DMS79 (cell line): ENCODE results near the gene FMNL2.
A peak's percentile ranks its signal among the peaks of the same experiment; 100 is the strongest.

Experiments
- DNase-seq: peaks from one replicate; lab custom pipeline; 2025; lab: John Stamatoyannopoulos, UW

Gene FMNL2

DNA sequence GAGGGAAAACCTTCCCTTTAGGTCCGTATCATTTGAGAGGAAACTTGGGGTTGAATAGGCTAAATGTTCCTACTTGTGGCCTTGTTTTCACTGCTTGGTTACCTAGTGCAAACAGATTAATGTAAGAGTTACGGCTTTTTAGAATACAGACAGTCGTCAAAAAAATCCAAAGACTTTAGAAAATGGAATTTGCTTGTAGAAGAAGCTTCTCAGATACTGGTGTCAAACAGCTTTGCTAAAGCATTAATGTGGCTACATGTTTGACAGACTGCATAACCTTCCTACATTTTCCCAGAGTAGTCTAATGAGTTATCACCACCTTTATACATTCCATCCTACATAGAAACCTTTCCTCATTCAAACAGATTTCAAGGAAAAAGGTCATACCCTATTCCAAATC is 114.6 kb downstream of the FMNL2 start:
- DNase-seq: peak; percentile 33

DNA sequence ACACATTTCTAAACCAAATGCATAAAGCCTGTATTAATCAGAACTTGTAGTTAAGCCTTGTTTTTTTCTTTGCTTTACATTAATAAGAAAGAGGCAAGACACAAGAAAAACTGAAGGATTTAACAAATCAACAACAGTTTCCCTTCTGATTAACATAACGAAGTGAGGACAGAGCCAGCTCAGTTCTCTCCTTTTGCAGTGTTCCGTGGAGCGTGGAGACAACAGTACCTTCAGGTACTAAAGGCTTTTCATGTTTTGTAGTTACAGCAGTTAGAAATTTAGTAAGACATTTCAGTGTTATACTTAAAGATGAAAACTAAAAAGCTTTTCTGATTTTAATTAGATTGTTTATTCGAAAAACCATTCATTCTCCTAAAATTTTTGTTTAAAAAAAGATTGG is 115.2 kb downstream of the FMNL2 start:
- no peak for DNase-seq

DNA sequence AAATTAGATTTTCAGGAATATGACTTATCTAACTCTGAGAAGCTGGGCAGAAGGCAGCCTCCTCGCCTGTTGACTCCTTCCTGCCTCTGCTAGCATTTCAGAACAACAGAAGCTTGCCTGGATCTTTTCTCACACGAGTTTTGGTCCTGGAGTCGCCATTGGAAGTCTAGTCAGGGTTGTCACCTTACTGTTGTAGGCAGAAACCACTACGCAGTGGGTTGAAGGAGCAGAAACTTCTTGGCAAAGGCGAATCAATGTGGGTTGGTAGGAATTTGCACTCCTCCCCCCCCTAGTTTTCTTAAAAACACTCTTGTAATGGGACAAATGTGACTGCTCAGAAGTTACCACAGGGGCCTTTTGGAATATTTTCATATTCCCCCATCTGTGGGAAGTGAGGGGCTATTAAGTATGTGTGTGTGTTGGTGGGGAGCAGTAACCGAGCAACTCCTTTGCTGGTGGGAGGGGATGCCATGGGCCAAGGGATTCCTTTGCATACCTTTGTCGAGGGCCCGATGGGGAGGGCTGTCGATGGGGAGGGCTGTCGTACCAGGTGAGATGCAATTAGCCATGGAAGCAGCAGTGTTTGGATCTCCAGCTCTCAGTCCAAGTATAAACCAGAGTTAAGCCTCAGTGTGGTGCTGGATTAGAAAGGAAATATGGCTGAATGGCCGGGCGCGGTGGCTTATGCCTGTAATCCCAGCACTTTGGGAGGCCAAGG is 117.4 kb downstream of the FMNL2 start:
- DNase-seq: no peak

DNA sequence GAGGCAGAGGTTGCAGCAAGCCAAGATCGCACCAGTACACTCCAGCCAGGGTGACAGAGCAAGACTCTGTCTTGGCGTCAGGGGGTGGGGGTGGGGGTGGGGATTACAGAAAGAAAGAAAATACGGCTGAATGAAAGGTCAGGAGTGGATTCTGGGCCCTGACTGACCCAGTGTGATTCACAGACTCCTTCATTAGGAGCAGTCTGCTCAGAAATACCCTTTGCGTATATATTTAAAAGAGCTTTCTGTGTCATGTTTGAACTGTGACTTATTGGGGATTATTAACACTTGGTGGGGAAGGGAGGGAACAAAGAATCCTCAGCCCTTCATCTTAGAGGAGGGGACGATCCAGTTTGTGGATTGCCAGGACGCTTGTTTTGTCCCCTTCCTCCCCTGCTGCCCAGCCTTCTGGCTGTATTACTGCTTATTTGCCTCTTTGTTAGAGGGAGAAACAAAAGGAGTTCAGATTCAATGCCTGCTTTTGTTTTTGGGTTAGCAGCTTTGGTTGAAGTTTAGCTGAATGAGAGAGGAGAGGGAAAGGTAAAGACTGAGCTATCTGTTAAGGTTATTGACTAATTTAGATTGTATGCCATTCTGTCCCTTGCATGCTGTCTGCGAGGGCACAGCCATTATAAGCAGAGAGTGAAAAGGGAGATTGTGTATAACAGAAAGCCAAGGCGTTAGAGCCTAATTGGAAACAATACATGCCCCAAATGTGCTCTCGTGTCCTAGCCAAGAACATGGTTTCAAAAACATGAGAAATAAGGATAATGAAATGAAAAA is 118.3 kb downstream of the FMNL2 start:
- DNase-seq: no peak

DNA sequence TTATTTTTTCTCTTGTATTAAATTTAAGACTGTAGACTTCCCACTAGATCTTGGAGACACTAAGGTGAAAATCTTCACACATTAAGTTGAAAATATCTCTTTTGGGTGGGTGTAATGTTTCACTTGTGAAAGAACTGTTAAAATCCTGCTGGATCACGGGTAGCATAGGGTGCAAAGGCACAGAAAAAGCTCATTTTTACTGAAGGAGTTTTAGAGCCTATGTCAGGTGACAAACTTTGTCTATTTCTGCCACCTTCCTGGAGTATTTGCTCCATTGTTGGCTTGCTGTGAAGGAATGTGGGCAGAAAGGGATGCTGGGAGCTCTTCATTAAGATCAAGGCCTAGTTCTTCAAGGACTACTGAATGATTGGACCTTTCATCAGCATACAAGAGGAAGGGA is 119.4 kb downstream of the FMNL2 start:
- no peak for DNase-seq

DNA sequence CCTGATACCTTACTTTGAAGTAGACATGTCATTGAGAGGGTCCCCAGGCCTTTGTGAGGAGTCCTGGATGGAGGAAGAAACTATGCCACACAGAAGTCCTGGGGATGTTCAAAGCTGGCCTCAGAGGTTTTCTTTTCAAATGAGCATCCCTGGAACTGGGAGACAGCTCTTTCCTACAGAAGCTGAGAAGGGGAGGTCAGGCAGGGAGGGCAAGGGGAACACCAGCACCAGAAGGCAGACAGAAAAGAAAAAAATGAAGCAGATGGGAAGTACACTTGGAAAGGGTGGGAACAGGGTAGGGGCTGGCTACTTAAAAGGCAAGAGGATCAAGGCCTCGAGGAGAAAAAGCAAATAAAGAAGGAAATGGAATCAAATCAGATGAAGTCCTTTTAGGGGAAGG is 120.0 kb downstream of the FMNL2 start:
- DNase-seq: no peak

DNA sequence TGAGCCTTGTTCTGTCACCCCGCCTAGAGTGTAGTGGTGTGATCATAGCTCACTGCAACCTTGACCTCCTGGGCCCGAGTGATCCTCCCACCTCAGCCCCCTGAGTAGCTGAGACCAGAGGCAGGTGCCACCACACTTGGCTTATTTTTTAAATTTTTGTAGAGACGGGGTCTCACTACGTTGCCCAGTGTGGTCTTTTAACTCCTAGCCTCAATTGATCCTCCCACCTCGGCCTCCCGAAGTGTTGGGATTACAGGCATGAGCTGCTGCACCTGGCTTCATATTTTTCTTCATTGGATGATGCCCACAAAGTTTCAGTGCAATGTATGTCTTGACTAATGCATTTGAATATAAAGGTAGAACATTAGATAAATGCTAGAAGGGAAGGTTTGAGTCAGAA is 120.8 kb downstream of the FMNL2 start:
- no peak for DNase-seq

DNA sequence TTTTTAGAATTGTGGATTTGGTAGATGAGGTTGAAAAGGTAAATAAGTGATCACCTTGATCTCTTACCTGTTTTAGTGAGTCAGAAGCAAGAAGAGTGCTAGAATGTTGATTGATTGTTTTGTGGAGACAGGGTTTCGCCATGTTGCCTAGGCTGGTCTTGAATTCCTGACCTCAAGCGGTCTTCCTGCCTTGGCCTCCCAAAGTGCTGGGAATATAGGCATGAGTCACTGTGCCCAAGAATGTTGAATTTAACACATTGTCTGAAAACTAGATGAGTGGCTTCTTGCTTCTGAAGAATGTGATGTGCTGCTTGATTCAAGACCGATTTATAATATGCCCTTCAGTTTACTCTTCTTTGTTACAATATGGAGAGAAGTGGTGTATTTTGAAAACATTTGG is 121.3 kb downstream of the FMNL2 start:
- no peak for DNase-seq

DNA sequence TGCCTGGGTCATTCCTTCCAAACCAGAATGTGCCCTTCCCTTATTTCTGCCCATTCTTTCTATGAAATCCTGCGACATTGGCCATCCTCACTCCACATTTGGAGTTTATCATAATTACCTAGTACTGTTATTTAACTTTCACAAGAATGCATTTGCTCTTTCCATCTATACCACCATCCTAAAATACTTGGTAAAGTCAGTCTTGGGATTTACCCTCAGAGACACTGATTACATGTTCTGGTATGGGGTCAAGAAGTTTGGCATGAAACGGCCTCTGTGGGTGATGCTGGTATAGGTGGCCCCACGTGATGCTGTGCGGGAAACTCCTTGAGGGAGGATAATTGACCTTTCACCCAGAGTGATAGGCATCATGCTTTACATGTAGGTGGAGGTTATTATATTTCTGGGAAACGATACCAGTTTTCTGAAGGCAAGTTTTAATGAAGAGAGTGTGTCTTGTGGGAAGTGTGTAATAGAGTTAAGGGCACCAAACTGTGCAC is 123.5 kb downstream of the FMNL2 start:
- no peak for DNase-seq

DNA sequence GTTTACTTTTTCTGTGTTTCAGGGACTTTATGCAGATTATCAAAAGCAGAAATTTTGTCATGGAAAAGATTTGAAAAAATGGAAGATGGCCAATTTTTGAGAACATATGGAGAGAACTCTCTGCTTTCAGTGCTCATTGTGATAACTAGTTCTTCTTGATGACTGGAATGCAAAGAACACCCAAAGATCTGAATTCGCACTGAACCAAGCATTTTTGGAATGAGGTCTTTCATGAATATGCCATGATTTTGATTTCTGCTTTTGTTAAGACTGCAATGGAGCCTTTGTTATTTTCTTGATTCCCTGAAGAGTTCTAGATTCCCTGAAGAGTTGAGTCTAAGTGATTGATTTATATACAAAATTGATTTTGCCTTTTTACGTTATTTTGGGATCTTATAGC is 124.1 kb downstream of the FMNL2 start:
- DNase-seq: no peak

DNA sequence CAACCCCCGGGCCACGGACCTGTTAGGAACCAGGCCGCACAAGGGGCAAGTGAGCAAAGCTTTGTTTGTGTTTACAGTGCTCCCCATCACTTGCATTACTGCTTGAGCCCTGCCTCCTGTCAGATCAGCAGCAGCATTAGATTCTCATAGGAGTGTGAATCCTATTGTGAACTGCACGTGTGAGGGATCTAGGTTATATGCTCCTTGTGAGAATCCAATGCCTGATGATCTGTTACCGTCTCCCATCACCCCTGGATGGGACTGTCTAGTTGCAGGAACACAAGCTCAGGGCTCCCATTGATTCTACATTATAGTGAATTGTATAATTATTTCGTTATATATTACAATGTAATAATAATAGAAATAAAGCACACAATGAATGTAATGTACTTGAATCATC is 125.6 kb downstream of the FMNL2 start:
- DNase-seq: no peak

DNA sequence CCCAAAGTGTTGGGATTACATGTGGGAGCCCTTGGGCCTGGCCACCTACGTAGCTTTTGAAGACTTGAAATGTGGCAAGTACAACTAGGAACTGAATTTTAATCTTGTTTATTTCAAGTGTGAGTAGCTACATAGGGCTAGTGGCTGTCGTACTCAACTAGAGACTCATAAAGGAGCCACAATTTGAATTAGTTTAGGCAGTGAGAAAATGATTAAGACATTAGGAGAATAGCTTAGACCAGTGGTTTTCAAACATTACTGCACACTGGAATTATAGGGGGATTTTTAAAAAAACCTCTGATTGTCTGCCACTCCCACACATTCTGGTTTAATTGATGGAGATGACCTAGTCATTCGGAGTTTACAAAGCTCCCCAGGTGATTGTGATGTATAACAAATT is 127.1 kb downstream of the FMNL2 start:
- no peak for DNase-seq

DNA sequence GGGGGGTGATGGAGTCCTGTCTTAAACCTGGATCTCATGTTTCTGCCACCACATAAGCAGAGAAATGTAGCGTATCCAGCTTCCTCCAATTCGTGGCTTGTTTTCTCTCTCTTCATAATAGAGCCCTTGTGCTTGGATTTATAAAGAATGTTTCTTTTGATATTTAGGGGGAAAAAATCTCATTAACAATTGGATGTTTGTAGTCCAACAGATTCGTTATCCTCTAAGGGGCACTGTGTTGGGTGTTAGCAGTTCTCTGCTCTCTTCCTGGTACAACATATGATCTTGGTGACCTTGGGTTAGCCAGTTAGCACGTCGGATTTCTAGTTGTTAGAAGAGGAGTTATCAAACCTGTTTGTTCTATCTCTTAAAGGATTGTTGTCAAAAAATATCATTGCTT is 127.8 kb downstream of the FMNL2 start:
- no peak for DNase-seq

DNA sequence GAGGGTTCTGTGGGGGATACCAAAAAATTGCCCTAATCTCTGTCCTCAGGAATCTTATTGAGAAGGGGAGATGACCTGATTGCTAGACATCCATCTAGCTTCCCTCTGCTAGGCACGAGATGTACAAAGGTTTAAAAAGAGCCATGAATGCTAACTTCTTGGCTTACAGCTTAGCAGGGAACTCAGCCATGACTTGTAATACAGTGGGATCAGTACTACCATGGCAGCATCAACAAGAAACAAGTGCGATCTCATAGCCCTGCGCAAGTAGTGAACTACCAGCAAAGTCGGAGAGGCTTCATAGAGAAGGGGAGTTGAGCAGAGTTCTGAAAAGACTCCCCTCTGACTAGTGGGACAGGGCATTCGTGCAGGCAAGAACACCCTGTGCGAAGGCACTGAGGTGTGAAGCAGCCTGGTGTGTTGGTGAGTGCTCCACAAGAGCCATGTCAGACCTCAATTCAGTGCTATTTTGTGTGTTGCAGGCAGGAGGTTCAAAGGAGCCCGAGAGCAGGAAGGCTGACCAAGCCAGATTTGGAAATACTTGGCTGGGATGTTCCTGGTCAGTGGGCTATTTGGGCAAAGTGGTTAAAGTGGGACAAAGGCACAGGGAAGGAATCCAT is 130.0 kb downstream of the FMNL2 start:
- DNase-seq: no peak

DNA sequence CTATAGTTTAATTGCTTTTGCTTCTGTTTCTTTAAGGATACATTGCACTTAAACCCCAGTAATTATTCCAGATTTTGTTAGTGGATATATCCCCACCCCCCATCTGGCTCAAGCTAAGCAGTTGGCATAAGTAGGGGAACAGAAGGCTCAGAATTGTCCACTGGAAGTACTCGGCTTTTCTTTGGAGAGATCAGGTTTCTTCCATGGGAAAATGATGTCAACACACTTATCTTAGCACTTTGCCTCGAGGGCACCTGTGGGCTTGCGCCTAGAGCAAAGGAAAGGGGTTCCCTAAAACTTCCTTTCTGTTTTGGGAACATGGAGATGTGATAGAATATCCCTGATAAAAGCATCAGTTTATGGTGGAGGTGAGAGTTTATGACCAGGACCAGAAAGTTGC is 130.6 kb downstream of the FMNL2 start:
- DNase-seq: no peak

DNA sequence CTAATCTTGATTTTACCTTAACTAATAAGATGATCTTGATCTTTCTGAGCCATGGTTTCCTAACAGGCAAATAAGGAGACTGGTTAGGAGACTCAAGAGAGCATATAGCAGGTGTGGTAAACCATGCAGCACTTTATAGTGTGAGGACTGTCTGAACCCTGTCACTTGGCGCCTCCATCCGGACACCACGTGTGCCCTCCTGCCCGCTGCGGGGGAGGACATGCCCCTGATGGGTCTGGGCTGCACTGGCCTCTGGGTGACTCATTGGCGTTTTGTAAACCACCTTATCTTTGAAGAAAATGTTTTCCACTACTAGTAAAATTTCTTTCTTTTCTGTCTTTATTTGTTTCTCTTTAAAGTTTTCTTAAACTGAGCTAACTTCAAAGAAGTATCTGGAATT is 131.1 kb downstream of the FMNL2 start:
- no peak for DNase-seq

DNA sequence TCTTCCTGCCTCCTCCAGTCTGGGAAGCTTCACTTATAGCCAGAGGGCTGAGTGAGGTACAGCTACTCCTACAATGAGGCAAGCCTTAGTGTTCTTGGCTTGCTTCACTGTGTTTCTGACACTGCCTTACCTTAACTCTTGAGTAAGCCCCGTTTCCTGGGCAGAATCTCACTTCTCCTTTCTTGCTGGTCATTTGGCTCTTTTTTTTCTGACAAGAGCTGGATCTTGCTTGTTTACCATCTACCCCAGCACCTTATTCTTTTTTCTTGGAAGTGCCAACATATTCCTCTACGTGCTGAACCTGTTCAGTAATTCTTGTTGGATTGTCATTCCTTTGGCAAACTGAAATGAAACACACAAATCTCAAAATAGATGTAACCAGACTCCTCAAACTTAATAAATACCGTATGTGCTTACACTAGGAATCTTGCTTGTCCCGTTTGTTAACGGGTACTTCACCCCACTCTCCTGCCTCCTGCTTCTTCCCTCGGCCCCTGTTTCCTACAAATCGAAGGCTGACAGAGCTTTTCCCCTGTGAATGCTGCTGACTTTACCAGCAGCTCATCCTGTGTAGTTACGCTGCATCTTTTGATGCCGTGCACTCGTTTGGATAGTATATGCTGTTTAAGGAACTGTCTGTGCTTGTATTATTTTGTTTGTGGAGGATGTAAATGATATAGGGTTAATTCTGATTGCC is 132.2 kb downstream of the FMNL2 start:
- DNase-seq: no peak

DNA sequence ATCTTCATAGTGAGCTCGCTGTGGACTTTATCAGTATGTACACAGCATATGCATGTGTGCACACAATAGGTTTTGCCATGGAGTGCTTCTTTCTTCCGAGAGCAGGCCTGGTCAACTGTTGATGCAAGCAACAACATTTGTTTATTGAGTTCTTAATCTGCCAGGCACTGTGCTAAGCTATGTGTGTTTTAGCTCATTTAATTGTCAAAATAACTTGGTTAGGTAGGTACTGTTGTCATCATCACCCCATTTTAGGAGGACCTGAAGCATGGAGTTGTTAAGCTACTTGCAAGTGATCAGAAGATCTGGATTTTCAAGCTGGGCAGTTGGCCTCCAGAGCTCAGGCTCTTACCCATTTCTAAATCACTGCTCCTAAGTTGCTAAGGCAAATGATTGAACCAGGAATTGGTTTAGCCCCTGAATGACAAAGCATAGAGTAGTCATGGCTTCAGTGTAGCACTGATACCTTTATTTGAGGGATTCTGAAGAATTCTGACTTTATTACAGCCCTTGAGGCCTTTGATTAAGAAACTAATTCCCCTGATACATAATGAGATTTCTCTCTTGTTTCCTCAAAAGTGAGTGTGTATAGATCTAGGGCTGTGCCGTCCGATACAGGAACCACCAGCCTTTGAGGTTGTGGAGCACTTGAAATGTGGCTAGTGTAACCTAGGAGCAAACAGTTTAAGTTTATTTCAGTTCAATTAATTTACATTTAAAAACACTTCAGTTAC is 132.9 kb downstream of the FMNL2 start:
- no peak for DNase-seq

DNA sequence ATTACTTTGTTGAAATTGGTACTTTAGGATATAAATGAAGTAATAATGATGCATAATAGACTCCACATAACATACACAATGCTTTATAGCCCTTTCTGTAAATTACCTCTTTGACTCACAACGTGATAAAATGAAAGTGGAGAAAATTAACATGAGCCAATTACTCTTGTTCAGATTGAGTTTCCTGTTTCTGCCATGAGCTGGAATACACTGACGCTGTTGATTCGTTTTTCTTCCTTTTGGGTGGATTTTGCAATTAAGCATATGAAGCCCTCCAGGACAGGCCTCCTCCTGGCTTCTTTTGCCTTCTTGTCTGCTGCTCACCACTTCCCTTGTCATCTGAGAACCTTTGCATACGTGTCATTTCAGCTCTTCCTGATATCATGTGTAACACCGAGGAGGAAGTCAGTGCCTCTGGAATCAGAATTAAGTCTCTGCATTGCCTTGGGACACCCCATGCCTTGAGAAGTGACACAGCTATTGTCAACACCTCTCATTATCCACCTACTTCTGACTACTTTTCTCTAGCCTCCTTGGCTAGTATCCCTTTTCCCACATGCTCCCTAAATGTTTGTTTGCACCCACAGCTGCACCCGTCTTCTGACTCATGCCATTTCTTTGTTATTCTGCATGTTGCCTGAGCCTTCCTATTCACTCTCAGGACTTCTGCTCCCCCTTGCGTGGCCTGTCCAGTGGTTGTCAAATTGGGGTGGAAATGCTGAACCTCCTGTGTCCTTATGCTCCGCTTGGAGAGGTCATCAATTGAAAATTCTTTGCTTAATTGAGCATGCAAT is 134.1 kb downstream of the FMNL2 start:
- DNase-seq: no peak

DNA sequence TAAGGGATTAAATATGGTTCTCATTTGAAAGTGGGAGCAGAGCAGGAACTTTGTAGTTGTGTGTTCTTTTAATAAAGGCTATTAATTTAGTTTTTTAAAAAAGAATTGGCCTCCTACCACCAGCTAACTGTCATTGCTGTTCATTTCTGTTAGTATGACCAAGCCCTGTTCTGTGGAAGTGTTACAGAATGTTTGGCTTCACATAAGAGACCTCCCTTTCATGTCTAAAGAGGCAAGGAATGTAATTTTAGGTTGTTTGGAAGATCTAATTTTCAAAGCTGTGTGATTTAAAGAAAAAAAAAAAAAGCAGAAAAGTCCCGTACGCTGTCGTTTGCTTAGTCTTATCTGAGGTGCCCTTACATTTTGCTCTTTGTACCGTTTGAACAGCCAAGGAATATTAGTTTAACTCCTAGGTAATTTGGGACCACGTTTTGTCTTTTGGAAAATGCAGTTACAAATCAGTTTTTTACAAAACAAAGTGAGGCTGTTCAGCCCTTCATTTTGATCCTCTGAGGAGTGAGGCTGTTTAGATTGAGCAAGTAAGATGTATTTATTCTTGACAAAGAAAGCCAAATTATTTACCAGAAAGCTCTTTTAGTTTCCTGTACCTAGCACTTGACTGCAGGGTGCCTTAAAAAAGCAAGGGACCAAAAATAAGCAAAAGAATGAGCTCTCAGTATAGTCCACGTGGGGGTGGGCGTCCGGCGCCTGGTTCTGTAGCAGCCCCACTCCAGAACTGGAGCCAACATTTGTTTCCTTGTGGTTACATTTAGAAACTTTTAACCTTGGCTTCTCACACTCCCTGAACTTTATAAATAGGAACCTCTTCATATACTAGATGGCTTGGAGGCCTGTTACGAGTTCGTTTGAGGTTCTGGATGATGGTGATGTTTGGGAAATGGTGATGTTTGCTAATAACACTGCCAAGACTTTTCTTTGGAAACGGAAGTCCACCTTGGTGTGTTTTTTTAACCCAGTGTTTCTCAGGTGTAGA is 136.2 kb downstream of the FMNL2 start:
- DNase-seq: no peak
